ENCODE measurements around the gene PTCH1. TPM values are rescaled to one million over a fixed set of nuclear protein-coding genes. Genes with fewer than 3 reads are reported as not detected.
A peak's percentile ranks its signal among the peaks of the same experiment; 100 is the strongest.

Gene PTCH1
- total RNA-seq, 2 donors from 2014 or later = 26.0 to 32.9 TPM

GRCh38 chr9:95425910-95426551 is 90.7 kb downstream of the PTCH1 start:
- 30 to 60% methylated on average over 1 to 10 of the region's 11 CpGs for WGBS, 2 experiments (ENCODE audit: insufficient coverage in 1 of 2, insufficient read length in 1 of 2)
- Histone ChIP-seq H3K27me3 (ENCODE audit: control insufficient read depth, insufficient read depth, low read length, poor library complexity, severe bottlenecking) (no peaks in the 10 kb centered on the region), H3K4me3 (ENCODE audit: low read length) (peak overlapping the region; percentile 90), H3K27ac (ENCODE audit: low read depth, low read length) (peak overlapping the region; percentile 57), H3K36me3 (ENCODE audit: control insufficient read depth, insufficient read depth, low read length) (peaks cover 15% of the 10 kb centered on the region), H3K9me3 (ENCODE audit: control insufficient read depth, low read length) (peaks cover 38% of the 10 kb centered on the region), H3K9ac (ENCODE audit: extremely low read depth, low read length, poor library complexity, severe bottlenecking) (peak overlapping the region; percentile 81), H3K4me1 (ENCODE audit: control insufficient read depth, insufficient read depth, low read length) (no peaks in the 10 kb centered on the region)
- peak; percentile 74 for DNase-seq
- Mint-ChIP-seq H3K9me3 (peaks cover 65% of the 10 kb centered on the region), H3K27me3 (ENCODE audit: insufficient read depth) (peaks cover 5% of the 10 kb centered on the region), H3K36me3 (ENCODE audit: low read depth) (peaks cover 34% of the 10 kb centered on the region), H3K27ac (peak overlapping the region; percentile 93), H3K4me1 (peaks cover 4% of the 10 kb centered on the region), H3K4me3 (peak overlapping the region; percentile 76)
- TF ChIP-seq CTCF (conservative IDR thresholded peaks at IDR 0.05) = no peak

GRCh38 chr9:95422650-95423049 is 94.1 kb downstream of the PTCH1 start:
- peaks cover 4% of the 10 kb centered on the region for H3K4me1 Mint-ChIP-seq
- TF ChIP-seq CTCF (conservative IDR thresholded peaks at IDR 0.05) = no peak
- no peak overlapping the region for H3K4me3 Mint-ChIP-seq
- H3K27me3 ChIP-seq (ENCODE audit: control insufficient read depth, insufficient read depth, low read length, poor library complexity, severe bottlenecking) = no peaks in the 10 kb centered on the region
- WGBS, 2 experiments (ENCODE audit: insufficient coverage in 1 of 2, insufficient read length in 1 of 2) = 100% methylated on average over 1 of the region's 1 CpG; no CpG with 5 or more reads in 1 of the 2 experiments
- H3K27ac ChIP-seq (ENCODE audit: low read depth, low read length) = no peak overlapping the region
- H3K27ac Mint-ChIP-seq = no peak overlapping the region
- H3K9ac ChIP-seq (ENCODE audit: extremely low read depth, low read length, poor library complexity, severe bottlenecking) = no peak overlapping the region
- H3K36me3 Mint-ChIP-seq (ENCODE audit: low read depth) = peaks cover 43% of the 10 kb centered on the region
- H3K4me3 ChIP-seq (ENCODE audit: low read length) = peak overlapping the region; percentile 40
- no peaks in the 10 kb centered on the region for H3K27me3 Mint-ChIP-seq (ENCODE audit: insufficient read depth)
- peaks cover 19% of the 10 kb centered on the region for H3K36me3 ChIP-seq (ENCODE audit: control insufficient read depth, insufficient read depth, low read length)
- no peaks in the 10 kb centered on the region for H3K4me1 ChIP-seq (ENCODE audit: control insufficient read depth, insufficient read depth, low read length)
- peaks cover 39% of the 10 kb centered on the region for H3K9me3 ChIP-seq (ENCODE audit: control insufficient read depth, low read length)
- DNase-seq = no peak
- H3K9me3 Mint-ChIP-seq = peaks cover 54% of the 10 kb centered on the region

GRCh38 chr9:95420518-95420917 is 96.3 kb downstream of the PTCH1 start:
- no peaks in the 10 kb centered on the region for H3K4me1 ChIP-seq (ENCODE audit: control insufficient read depth, insufficient read depth, low read length)
- H3K9me3 Mint-ChIP-seq = peaks cover 47% of the 10 kb centered on the region
- H3K36me3 Mint-ChIP-seq (ENCODE audit: low read depth) = peaks cover 45% of the 10 kb centered on the region
- no peak overlapping the region for H3K9ac ChIP-seq (ENCODE audit: extremely low read depth, low read length, poor library complexity, severe bottlenecking)
- H3K27me3 ChIP-seq (ENCODE audit: control insufficient read depth, insufficient read depth, low read length, poor library complexity, severe bottlenecking) = no peaks in the 10 kb centered on the region
- no peak overlapping the region for H3K4me3 ChIP-seq (ENCODE audit: low read length)
- no peak for DNase-seq
- H3K4me1 Mint-ChIP-seq = no peaks in the 10 kb centered on the region
- no peak for TF ChIP-seq CTCF (conservative IDR thresholded peaks at IDR 0.05)
- H3K4me3 Mint-ChIP-seq = no peak overlapping the region
- H3K9me3 ChIP-seq (ENCODE audit: control insufficient read depth, low read length) = peaks cover 39% of the 10 kb centered on the region
- no peaks in the 10 kb centered on the region for H3K27me3 Mint-ChIP-seq (ENCODE audit: insufficient read depth)
- H3K27ac ChIP-seq (ENCODE audit: low read depth, low read length) = no peak overlapping the region
- peaks cover 19% of the 10 kb centered on the region for H3K36me3 ChIP-seq (ENCODE audit: control insufficient read depth, insufficient read depth, low read length)
- no peak overlapping the region for H3K27ac Mint-ChIP-seq

Data from endodermal cell (in vitro differentiated cells).